ENCODE measurements around the gene DBET.
"Not testable (repeated sequence)": the region's sequence is repeated elsewhere in the genome, so short reads cannot be mapped to it uniquely, and the experiment has no call there.

Gene DBET

GRCh38 chr4:190049378-190050239 is 14.7 kb upstream of the DBET start:
- not testable (repeated sequence) for DNase-seq (ENCODE audit: low spot score)

GRCh38 chr4:190058997-190059396 is 5.3 kb upstream of the DBET start:
- not testable (repeated sequence) for DNase-seq (ENCODE audit: low spot score)

GRCh38 chr4:190064805-190065204 is 503 bp downstream of the DBET start:
- DNase-seq (ENCODE audit: low spot score): not testable (repeated sequence)

- DNase-seq (ENCODE audit: low spot score): not testable (repeated sequence)
Observed at GRCh38 chr4:190068351-190068750, 4.0 kb downstream of the DBET start.

GRCh38 chr4:190093052-190093451 is 28.8 kb downstream of the DBET start:
- not testable (repeated sequence) for DNase-seq (ENCODE audit: low spot score)

- not testable (repeated sequence) for DNase-seq (ENCODE audit: low spot score)
Observed at GRCh38 chr4:190094031-190094430, 29.7 kb downstream of the DBET start.

GRCh38 chr4:190095335-190095734 is 31.0 kb downstream of the DBET start:
- DNase-seq (ENCODE audit: low spot score): not testable (repeated sequence)

GRCh38 chr4:190099605-190100004 is 35.3 kb downstream of the DBET start:
- DNase-seq (ENCODE audit: low spot score): not testable (repeated sequence)

GRCh38 chr4:190101525-190101924 is 37.2 kb downstream of the DBET start:
- DNase-seq (ENCODE audit: low spot score): not testable (repeated sequence)

- DNase-seq (ENCODE audit: low spot score): not testable (repeated sequence)
Observed at GRCh38 chr4:190106191-190106590, 41.9 kb downstream of the DBET start.

GRCh38 chr4:190106611-190107480 is 42.5 kb downstream of the DBET start:
- not testable (repeated sequence) for DNase-seq (ENCODE audit: low spot score)

GRCh38 chr4:190107766-190108485 is 43.6 kb downstream of the DBET start:
- DNase-seq (ENCODE audit: low spot score): not testable (repeated sequence)

- DNase-seq (ENCODE audit: low spot score): not testable (repeated sequence)
Observed at GRCh38 chr4:190108756-190109155, 44.5 kb downstream of the DBET start.

- not testable (repeated sequence) for DNase-seq (ENCODE audit: low spot score)
Observed at GRCh38 chr4:190109390-190110011, 45.2 kb downstream of the DBET start.

- not testable (repeated sequence) for DNase-seq (ENCODE audit: low spot score)
Observed at GRCh38 chr4:190110033-190110432, 45.7 kb downstream of the DBET start.

GRCh38 chr4:190110570-190111295 is 46.4 kb downstream of the DBET start:
- not testable (repeated sequence) for DNase-seq (ENCODE audit: low spot score)

- DNase-seq (ENCODE audit: low spot score): not testable (repeated sequence)
Observed at GRCh38 chr4:190112879-190113278, 48.6 kb downstream of the DBET start.

GRCh38 chr4:190114991-190115390 is 50.7 kb downstream of the DBET start:
- not testable (repeated sequence) for DNase-seq (ENCODE audit: low spot score)
